Heart left ventricle (tissue), 13 donors: ENCODE measurements around the gene CTNNBIP1.

Source experiments
- CTCF ChIP-seq, 12 donors: fragments of 200-600 bp; sonication (generic) in 4 of 12; IDR thresholded peaks; one replicate each; pipeline versions ENCODE4 v1.5.0 to v1.8.0; 2018 to 2022; ENCODE audit warnings: antibody characterized with exemption in 12 of 12, mild to moderate bottlenecking in 5 of 12
- POLR2A ChIP-seq, 2 donors: fragments of 450-650 bp; IDR thresholded peaks; one replicate each; pipeline ENCODE4 v1.6.1; 2017; ENCODE audit warnings: antibody characterized with exemption in 2 of 2, mild to moderate bottlenecking in 2 of 2, moderate library complexity in 2 of 2
- donor health status: ischemic (EF 13 %, LVEDD 7.1; RV severe dilation, severe dysfunction).
- donor health status: DM: no; HTN: yes; CAD: no.
- donor health status: DM: no; HTN: no; CAD: no.
- donor health status: ischemic (EF 25% LVEDD 6.9; RV normal size, moderate dysfunction).
- donor health status: ischemic (EF 25% LVEDD 5.7; RV mildly dilated, moderate dysfunction).
- donor health status: ischemic (EF 35%, LVEDD 5.7; RV mildly dilated, moderate dysfunction).
- donor health status: nonischemic (EF 11% LVEDD 7.7; RV severe dilation, severe dysfunction).
- donor health status: DM: yes; HTN: yes; CAD: no.
- donor health status: PGD.
- donor health status: ischemic (EF 29% LVEDD 5.4; RV normal size, mild dysfunction).
- donor health status: nonischemic (EF 23%, LVEDD 6.1; RV moderate dilation, normal function).

- TF ChIP-seq POLR2A (IDR thresholded peaks at IDR 0.05) (no peak), CTCF (IDR thresholded peaks at IDR 0.05) (no peak)
These were observed 17.2 kb downstream of the CTNNBIP1 start for GRCh38 chr1:9892563-9893528.
